IPS-20b (cell line): ENCODE data around the gene KBTBD7.

ENCODE experiments used
- H3K27ac ChIP-seq: one replicate; pipeline ENCODE4 v1.5.1; 2013; ENCODE audit warnings: low read length
- H3K27me3 ChIP-seq: 2 replicates; pipeline ENCODE4 v1.6.1; 2013; ENCODE audit warnings: mild to moderate bottlenecking, low read length, inconsistent platforms; ENCODE audit not compliant: insufficient read depth
- H3K36me3 ChIP-seq: 2 replicates; pipeline ENCODE4 v1.6.1; 2013; ENCODE audit warnings: low read depth, mild to moderate bottlenecking, inconsistent platforms, low read length, moderate library complexity; ENCODE audit not compliant: insufficient read depth
- H3K4me1 ChIP-seq: 2 replicates; pipeline ENCODE4 v1.6.1; 2013; ENCODE audit warnings: mild to moderate bottlenecking, control low read depth, inconsistent platforms, low read length, moderate library complexity; ENCODE audit not compliant: insufficient read depth
- H3K4me3 ChIP-seq: 2 replicates; pipeline ENCODE4 v1.5.1; 2013; ENCODE audit warnings: mild to moderate bottlenecking, low read length, inconsistent platforms
- H3K9ac ChIP-seq: 2 replicates; pipeline ENCODE4 v1.6.1; 2013; ENCODE audit warnings: low read depth, mild to moderate bottlenecking, inconsistent platforms, low read length, moderate library complexity
- H3K9me3 ChIP-seq: 2 replicates; pipeline ENCODE4 v1.6.1; 2013; ENCODE audit warnings: mild to moderate bottlenecking, low read depth, low read length, inconsistent platforms; ENCODE audit not compliant: insufficient read depth

KBTBD7 gene

DNA sequence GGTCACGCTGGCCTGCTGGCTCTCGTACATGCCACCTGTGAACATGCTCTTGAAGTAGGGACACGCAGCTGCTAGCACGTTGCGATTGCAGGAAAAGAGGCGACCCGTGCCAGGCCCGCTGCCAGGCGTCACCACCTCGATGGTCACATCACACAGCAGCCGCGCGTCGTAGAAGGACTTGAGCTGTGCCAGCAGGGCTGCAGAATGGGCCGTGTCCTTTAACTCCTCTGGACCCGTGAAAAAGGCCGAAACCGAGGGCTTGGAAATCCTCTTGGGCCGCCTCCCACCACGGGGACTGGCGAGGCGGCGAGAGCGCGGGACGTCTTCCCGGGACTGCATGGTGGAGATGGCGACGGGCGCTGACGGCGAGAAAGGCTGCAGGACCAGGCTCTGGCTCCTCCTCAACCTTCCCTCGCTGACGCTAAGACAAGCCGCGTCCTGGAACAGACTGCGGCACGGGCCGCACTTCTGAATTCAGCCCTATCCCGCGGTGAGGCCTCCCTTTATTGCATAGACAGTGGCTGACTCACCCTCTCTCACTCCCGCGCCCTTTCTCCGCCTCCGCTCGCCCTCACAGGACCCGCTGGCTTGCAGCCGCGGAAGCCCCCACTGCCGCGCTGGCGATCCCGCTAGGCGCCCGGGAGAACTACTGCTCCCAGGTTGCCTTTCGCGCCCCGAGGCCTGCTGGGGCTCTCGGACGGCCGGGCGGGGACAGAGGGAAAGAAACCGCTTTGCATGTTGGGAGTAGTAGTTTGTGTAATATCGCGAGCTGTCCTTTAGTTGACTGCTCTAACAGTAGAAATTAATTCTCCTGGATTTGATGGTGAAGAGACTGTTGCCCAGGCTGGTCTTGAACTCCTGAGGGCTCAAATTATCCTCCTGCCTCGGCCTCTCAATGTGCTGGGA is at the start of gene KBTBD7:
KBTBD7 (minus strand) TSS at position 651 of the 906 bp plus-strand sequence; CDS start at position 339, 312 bp downstream.
- H3K36me3 ChIP-seq = 0 out of 2 replicates have a peak, but pooled peaks cover 5% of the 10 kb centered on the region
- H3K4me1 ChIP-seq = peaks cover 4% of the 10 kb centered on the region; the same call in 1 of the 2 replicates
- no peaks in the 10 kb centered on the region for H3K27me3 ChIP-seq
- H3K4me3 ChIP-seq = peak within 1 kb of the TSS; percentile 87
- H3K9ac ChIP-seq = peak within 1 kb of the TSS; percentile 89
- no peaks in the 10 kb centered on the region for H3K9me3 ChIP-seq
- H3K27ac ChIP-seq = peak within 1 kb of the TSS; percentile 23

DNA sequence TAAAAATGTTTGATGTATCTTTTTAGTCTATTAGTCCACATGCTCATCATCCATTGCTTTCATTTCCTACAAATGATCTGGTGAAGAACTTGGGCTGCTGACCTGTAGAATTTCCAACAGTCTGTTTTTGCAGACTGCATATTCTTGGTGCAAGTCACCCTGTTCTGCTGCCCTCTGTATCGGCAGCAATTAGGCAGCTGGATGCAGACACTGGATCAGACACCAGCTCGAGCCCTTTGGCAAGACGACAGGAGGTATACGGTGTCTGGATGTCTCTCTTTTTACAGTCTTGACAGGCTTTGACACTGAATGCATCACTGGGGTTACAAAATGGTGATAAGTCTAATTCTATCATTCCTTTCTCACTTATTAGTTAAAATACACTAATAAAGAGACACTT is 47.3 kb upstream of the KBTBD7 start:
- H3K9me3 ChIP-seq = no peaks in the 10 kb centered on the region
- H3K27me3 ChIP-seq = no peaks in the 10 kb centered on the region
- no peaks in the 10 kb centered on the region for H3K4me1 ChIP-seq
- H3K27ac ChIP-seq = no peak overlapping the region
- H3K4me3 ChIP-seq = no peak overlapping the region
- H3K36me3 ChIP-seq = 0 out of 2 replicates have a peak, but pooled peaks cover 12% of the 10 kb centered on the region
- H3K9ac ChIP-seq = no peak overlapping the region

- H3K36me3 ChIP-seq = peaks cover 14% of the 10 kb centered on the region; the same call in 1 of the 2 replicates
- no peaks in the 10 kb centered on the region for H3K27me3 ChIP-seq
- no peaks in the 10 kb centered on the region for H3K9me3 ChIP-seq
- no peak overlapping the region for H3K27ac ChIP-seq
- H3K9ac ChIP-seq = no peak overlapping the region
- no peaks in the 10 kb centered on the region for H3K4me1 ChIP-seq
- H3K4me3 ChIP-seq = no peak overlapping the region
Measured at GRCh38 chr13:41236369-41236768, 42.0 kb upstream of the KBTBD7 start.

DNA sequence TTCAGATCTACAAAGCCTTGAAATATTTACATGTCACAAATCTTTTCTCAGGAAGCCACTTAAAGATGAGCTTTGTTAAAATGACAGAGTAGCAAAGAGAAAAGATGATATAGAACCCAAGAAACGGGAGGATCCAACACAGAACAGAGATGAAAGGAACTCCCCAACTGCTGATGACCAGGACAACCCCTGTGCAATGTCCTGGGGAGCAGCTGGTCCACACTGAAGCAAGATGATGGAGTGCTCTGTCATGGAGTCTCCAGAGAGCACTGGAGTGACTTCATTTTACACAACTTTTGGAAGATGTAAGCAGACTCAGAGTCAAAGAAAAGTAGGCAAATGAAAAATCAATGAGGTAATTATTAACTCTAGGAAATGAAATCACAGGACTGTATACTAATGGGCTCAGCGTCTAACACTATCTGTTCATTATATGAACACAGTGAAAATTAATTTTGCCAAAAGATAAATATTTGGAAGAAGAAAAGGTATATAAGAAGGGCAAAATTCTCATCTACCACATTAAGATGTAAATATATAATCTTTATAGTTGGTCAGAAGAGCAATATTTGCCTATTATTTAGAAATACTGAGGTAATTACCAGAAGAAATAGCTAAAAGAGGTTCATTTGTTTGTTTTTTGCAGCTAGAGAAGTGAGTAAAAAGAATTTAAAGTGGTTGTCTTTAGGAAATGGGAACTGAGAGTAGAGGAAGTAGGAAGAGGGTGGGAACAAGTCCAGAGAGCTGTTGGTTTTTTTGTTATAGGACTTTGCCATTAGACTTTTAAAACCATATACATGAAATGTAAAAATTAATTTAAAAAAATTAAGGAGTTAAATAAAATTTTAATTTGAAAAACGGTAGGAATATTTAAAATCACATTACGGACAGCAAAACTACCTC is 38.5 kb upstream of the KBTBD7 start:
- Histone ChIP-seq H3K27ac (no peak overlapping the region), H3K9me3 (no peaks in the 10 kb centered on the region), H3K9ac (no peak overlapping the region), H3K36me3 (peaks cover 14% of the 10 kb centered on the region; the same call in 1 of the 2 replicates), H3K4me1 (no peaks in the 10 kb centered on the region), H3K4me3 (no peak overlapping the region), H3K27me3 (no peaks in the 10 kb centered on the region)

DNA sequence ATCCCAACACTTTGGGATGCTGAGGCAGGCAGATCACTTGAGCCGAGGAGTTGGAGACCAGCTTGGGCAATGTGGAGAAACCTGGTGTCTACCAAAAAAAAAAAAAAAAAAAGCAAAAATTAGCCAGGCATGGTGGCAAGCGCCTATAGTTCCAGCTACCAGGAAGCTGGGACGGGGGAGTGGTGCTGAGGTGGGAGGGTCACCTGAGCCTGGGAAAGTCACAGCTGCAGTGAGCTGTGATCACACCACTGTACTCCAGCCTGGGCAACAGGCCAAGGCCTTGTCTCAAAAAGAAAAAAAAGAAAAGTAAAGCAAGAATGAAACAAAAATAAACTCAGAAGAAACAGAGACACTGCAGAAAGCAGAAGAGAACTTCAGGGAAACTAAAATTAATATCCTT is 37.4 kb upstream of the KBTBD7 start:
- Histone ChIP-seq H3K36me3 (peaks cover 14% of the 10 kb centered on the region; the same call in 1 of the 2 replicates), H3K9me3 (no peaks in the 10 kb centered on the region), H3K27me3 (no peaks in the 10 kb centered on the region), H3K4me3 (no peak overlapping the region), H3K9ac (no peak overlapping the region), H3K4me1 (no peaks in the 10 kb centered on the region), H3K27ac (no peak overlapping the region)

DNA sequence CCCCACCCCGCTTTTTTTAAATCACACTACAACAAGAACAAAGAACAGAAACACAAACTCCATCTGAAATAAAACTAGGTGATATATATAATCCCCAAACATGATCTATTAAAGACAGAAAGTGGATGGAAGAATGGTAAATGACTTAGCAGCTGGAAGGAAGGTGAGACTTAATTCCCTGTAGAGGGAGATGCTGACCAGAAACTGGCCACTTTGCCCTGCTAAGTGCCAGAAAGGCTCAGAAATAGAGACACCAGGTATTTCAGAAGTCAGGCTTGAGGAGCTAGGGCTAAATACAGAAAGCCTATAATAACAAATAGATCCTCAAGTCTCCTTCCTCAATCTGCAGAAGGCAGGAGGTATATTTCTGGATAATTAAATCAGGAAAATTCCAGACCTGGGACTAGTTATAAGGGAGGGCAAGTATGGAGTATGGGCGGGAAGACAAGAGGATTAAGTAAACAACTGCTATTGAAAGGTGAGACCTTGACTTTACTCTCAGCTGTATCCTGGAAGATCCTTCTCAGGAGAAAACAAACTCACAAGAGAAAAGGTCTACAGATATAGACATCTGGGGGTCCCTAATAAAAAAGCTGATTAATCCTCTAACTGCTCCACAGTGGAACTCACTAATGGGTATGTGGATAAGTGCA is 36.8 kb upstream of the KBTBD7 start:
- H3K9me3 ChIP-seq = no peaks in the 10 kb centered on the region
- no peak overlapping the region for H3K9ac ChIP-seq
- H3K27ac ChIP-seq = no peak overlapping the region
- H3K36me3 ChIP-seq = peaks cover 10% of the 10 kb centered on the region; the same call in 1 of the 2 replicates
- H3K4me1 ChIP-seq = no peaks in the 10 kb centered on the region
- no peak overlapping the region for H3K4me3 ChIP-seq
- H3K27me3 ChIP-seq = no peaks in the 10 kb centered on the region

- H3K4me1 ChIP-seq = no peaks in the 10 kb centered on the region
- no peak overlapping the region for H3K27ac ChIP-seq
- no peaks in the 10 kb centered on the region for H3K9me3 ChIP-seq
- H3K27me3 ChIP-seq = no peaks in the 10 kb centered on the region
- peaks cover 10% of the 10 kb centered on the region; the same call in 1 of the 2 replicates for H3K36me3 ChIP-seq
- H3K4me3 ChIP-seq = no peak overlapping the region
- H3K9ac ChIP-seq = no peak overlapping the region
Measured at GRCh38 chr13:41229356-41229755, 35.0 kb upstream of the KBTBD7 start.

GRCh38 chr13:41224113-41225110 is 30.0 kb upstream of the KBTBD7 start:
- Histone ChIP-seq H3K4me3 (no peak overlapping the region), H3K27ac (no peak overlapping the region), H3K27me3 (no peaks in the 10 kb centered on the region), H3K9me3 (no peaks in the 10 kb centered on the region), H3K36me3 (peaks cover 4% of the 10 kb centered on the region; the same call in 1 of the 2 replicates), H3K4me1 (no peaks in the 10 kb centered on the region), H3K9ac (no peak overlapping the region)

DNA sequence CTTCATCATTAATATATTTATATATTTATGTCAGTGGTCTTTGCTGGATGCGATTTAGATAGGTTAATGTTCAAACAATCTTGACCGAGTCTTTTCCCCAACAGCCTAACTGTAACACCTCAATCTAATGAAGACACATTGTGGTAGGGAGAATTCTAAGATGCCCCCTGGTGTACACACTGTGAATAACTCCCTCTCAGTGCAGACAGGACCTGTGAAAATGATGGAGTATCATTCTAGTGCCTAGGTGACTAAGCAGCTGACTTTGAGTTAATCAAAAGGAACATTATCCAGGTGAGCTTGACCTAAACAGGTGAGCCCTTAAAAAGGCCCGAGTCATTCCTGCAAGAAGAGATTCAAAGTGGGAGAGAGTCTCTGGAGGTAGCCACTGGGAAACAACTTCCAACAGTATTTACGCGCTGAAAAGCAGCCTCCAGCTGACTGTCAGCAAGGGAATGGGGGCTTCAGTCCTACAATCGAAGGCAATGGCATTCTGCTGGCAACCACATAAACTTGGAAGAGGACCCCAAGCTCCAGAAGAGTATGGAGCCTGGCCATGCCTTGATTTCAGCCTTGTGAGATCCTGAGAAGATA is 28.0 kb upstream of the KBTBD7 start:
- H3K27me3 ChIP-seq = no peaks in the 10 kb centered on the region
- no peak overlapping the region for H3K4me3 ChIP-seq
- H3K27ac ChIP-seq = no peak overlapping the region
- H3K4me1 ChIP-seq = no peaks in the 10 kb centered on the region
- no peak overlapping the region for H3K9ac ChIP-seq
- no peaks in the 10 kb centered on the region for H3K9me3 ChIP-seq
- H3K36me3 ChIP-seq = peaks cover 4% of the 10 kb centered on the region; the same call in 1 of the 2 replicates

DNA sequence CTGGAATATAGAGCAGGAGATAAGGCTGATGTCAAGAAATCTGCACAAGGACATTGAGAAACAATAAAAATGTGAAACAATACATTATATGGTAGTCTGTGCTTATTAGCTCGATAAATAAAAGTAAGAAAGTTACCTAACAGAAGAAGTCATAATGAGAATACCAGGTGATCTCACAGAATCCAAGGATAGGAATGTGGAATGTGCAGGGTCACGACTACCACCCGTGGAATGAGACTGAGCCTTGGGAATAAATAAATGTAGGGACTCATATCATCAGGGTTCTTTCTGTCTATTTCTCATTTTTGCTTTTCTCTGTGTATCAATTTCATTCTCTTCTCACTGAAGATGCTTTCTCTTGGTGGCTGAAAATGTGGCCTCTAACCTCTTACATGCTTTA is 26.0 kb upstream of the KBTBD7 start:
- Histone ChIP-seq H3K27me3 (no peaks in the 10 kb centered on the region), H3K9me3 (no peaks in the 10 kb centered on the region), H3K4me3 (no peak overlapping the region), H3K27ac (no peak overlapping the region), H3K4me1 (no peaks in the 10 kb centered on the region), H3K36me3 (peaks cover 4% of the 10 kb centered on the region; the same call in 1 of the 2 replicates), H3K9ac (no peak overlapping the region)
